Liver (tissue), 9 donors: ENCODE results near the gene BRD4. TPM values are rescaled to one million over a fixed set of nuclear protein-coding genes. Genes with fewer than 3 reads are reported as not detected.

Experiments
- DNase-seq: peaks from one replicate; pipeline ENCODE4 v3.0.0-alpha.2; 2017; ENCODE audit warnings: low spot score
- H3K27ac ChIP-seq, 2 donors: one replicate each; pipeline ENCODE4 v1.7.0; 2013; ENCODE audit warnings: inconsistent platforms in 2 of 2, low read length in 2 of 2, control low read depth in 1 of 2, low read depth in 1 of 2, mild to moderate bottlenecking in 1 of 2
- H3K27me3 ChIP-seq, 4 donors: one replicate each; pipeline versions ENCODE4 v1.6.1 to v1.7.0; 2013; ENCODE audit warnings: low read length in 3 of 4, inconsistent platforms in 1 of 4, mild to moderate bottlenecking in 1 of 4, moderate library complexity in 1 of 4; ENCODE audit not compliant: control insufficient read depth in 4 of 4, insufficient read depth in 4 of 4
- H3K36me3 ChIP-seq, 4 donors: one replicate each; pipeline versions ENCODE4 v1.6.1 to v1.7.0; 2013; ENCODE audit warnings: low read length in 3 of 4, mild to moderate bottlenecking in 3 of 4, low read depth in 1 of 4, moderate library complexity in 1 of 4; ENCODE audit not compliant: control insufficient read depth in 4 of 4, insufficient read depth in 3 of 4
- H3K4me1 ChIP-seq, 4 donors: one replicate each; pipeline versions ENCODE4 v1.6.1 to v1.7.0; 2013; ENCODE audit warnings: low read length in 3 of 4, mild to moderate bottlenecking in 3 of 4, moderate library complexity in 1 of 4; ENCODE audit not compliant: control insufficient read depth in 4 of 4, insufficient read depth in 4 of 4
- H3K4me3 ChIP-seq, 3 donors: one replicate each; pipeline versions ENCODE4 v1.6.1 to v1.7.0; 2013; ENCODE audit warnings: low read length in 3 of 3, control low read depth in 1 of 3, low read depth in 1 of 3, mild to moderate bottlenecking in 1 of 3
- H3K9ac ChIP-seq, 2 donors: one replicate each; pipeline ENCODE4 v1.7.0; 2013; ENCODE audit warnings: low read length in 2 of 2, mild to moderate bottlenecking in 2 of 2, moderate library complexity in 2 of 2, control low read depth in 1 of 2, low read depth in 1 of 2
- H3K9me3 ChIP-seq, 4 donors: one replicate each; pipeline versions ENCODE4 v1.6.1 to v1.7.0; 2013; ENCODE audit warnings: low read length in 3 of 4; ENCODE audit not compliant: control insufficient read depth in 4 of 4
- EGR1 ChIP-seq, 2 donors: IDR thresholded peaks; 2 replicates each; pipeline ENCODE4 v1.6.1; 2016 to 2018; ENCODE audit warnings: antibody characterized with exemption in 2 of 2, low read depth in 2 of 2
- FOXA1 ChIP-seq: IDR thresholded peaks from 2 replicates; pipeline ENCODE4 v1.6.1; 2016; ENCODE audit warnings: antibody characterized with exemption
- FOXA2 ChIP-seq: IDR thresholded peaks from 2 replicates; pipeline ENCODE4 v1.6.1; 2016; ENCODE audit warnings: antibody characterized with exemption
- GABPA ChIP-seq, 2 donors: IDR thresholded peaks in 1 of 2; conservative IDR thresholded peaks in 1 of 2; 2 replicates each; pipeline ENCODE4 v1.6.1; 2016; ENCODE audit warnings: antibody characterized with exemption in 2 of 2, mild to moderate bottlenecking in 1 of 2, moderate library complexity in 1 of 2
- HNF4A ChIP-seq, 2 donors: conservative IDR thresholded peaks; 2 replicates each; pipeline ENCODE4 v1.6.1; 2016; ENCODE audit warnings: antibody characterized with exemption in 2 of 2, mild to moderate bottlenecking in 2 of 2
- HNF4G ChIP-seq: IDR thresholded peaks from 2 replicates; pipeline ENCODE4 v1.6.1; 2016; ENCODE audit warnings: antibody characterized with exemption
- JUND ChIP-seq, 2 donors: IDR thresholded peaks; 2 replicates each; pipeline ENCODE4 v1.6.1; 2016; ENCODE audit warnings: antibody characterized with exemption in 2 of 2
- MAX ChIP-seq: IDR thresholded peaks from 2 replicates; pipeline ENCODE4 v1.6.1; 2016; ENCODE audit warnings: antibody characterized with exemption
- NR2F2 ChIP-seq: IDR thresholded peaks from 2 replicates; pipeline ENCODE4 v1.6.1; 2016; ENCODE audit warnings: antibody characterized with exemption
- RAD21 ChIP-seq, 2 donors: IDR thresholded peaks; 2 replicates each; pipeline ENCODE4 v1.6.1; 2016; ENCODE audit warnings: antibody characterized with exemption in 2 of 2, mild to moderate bottlenecking in 2 of 2
- REST ChIP-seq: IDR thresholded peaks from 2 replicates; pipeline ENCODE4 v1.6.1; 2016; ENCODE audit warnings: antibody characterized with exemption, mild to moderate bottlenecking
- RXRA ChIP-seq, 2 donors: IDR thresholded peaks; 2 replicates each; pipeline ENCODE4 v1.6.1; 2017 to 2018; ENCODE audit warnings: antibody characterized with exemption in 2 of 2, mild to moderate bottlenecking in 1 of 2
- SP1 ChIP-seq: IDR thresholded peaks from 2 replicates; pipeline ENCODE4 v1.6.1; 2018; ENCODE audit warnings: antibody characterized with exemption, mild to moderate bottlenecking
- TAF1 ChIP-seq: conservative IDR thresholded peaks from 2 replicates; pipeline ENCODE4 v1.6.1; 2016; ENCODE audit warnings: antibody characterized with exemption, mild to moderate bottlenecking
- YY1 ChIP-seq: IDR thresholded peaks from 2 replicates; pipeline ENCODE4 v1.6.1; 2016; ENCODE audit warnings: antibody characterized with exemption, mild to moderate bottlenecking
- WGBS: extraction: QIAGEN DNeasy Blood & Tissue Kit; methylation state at CpG from one replicate; pipeline ENCODE4 v1.1.7; 2013; 5-methylcytosine and 5-hydroxymethylcytosine counted together
- polyA plus RNA-seq, 2 donors: library from polyadenylated mRNA; stranded (reverse) in 1 of 2; unstranded in 1 of 2; fragments of 200-250 nt in 1 of 2; fragments of >200 nt in 1 of 2; fragmentation: Nextera tagmentation in 1 of 2; extraction: Ambion mirVana in 1 of 2; gene quantifications; one replicate each; pipeline versions ENCODE4 v1.2.1 to v1.2.3, GENCODE V29; 2013 to 2015
- total RNA-seq, 2 donors: library from RNA; depleted of rRNA; stranded (reverse); fragments of >200 nt; gene quantifications; one replicate each; pipeline ENCODE4 v1.2.3, GENCODE V29; 2014
- TF ChIP-seq, protein P1 (sequence below): IDR thresholded peaks from 2 replicates; pipeline ENCODE4 v1.6.1; 2016; ENCODE audit warnings: antibody characterized with exemption
- TF ChIP-seq, protein P2 (sequence below): IDR thresholded peaks from 2 replicates; pipeline ENCODE4 v1.6.1; 2016; ENCODE audit warnings: antibody characterized with exemption
- TF ChIP-seq, protein P3 (sequence below): fragments of 150-350 bp; IDR thresholded peaks from 2 replicates; pipeline ENCODE4 v1.5.1; 2017; ENCODE audit warnings: improper control_type of control experiment, low read depth, low read length; ENCODE audit not compliant: missing input control
- donor health status: healthy.
- donor health status: healthy.
- donor health status: healthy.
- donor health status: healthy.
- donor health status: healthy.

The BRD4 gene
- total and polyA plus RNA-seq, 4 donors, result 13.6 to 25.8 (median 20.5) TPM

GRCh38 chr19:15290166-15290565, 42.2 kb downstream of the BRD4 start:
- Histone ChIP-seq H3K36me3 (no peaks in the 10 kb centered on the region), H3K4me1 (peaks cover 7 to 83% (median 61%) of the 10 kb centered on the region in 4 donors), H3K4me3 (no peak overlapping the region), H3K27me3 (no peaks in the 10 kb centered on the region), H3K9ac (no peak overlapping the region), H3K27ac (no peak overlapping the region), H3K9me3 (no peaks in the 10 kb centered on the region)
- no peak for DNase-seq
- TF ChIP-seq, protein P1, sequence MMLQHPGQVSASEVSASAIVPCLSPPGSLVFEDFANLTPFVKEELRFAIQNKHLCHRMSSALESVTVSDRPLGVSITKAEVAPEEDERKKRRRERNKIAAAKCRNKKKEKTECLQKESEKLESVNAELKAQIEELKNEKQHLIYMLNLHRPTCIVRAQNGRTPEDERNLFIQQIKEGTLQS, result no peak
- TF ChIP-seq NR2F2, result no peak
- TF ChIP-seq, protein P2, sequence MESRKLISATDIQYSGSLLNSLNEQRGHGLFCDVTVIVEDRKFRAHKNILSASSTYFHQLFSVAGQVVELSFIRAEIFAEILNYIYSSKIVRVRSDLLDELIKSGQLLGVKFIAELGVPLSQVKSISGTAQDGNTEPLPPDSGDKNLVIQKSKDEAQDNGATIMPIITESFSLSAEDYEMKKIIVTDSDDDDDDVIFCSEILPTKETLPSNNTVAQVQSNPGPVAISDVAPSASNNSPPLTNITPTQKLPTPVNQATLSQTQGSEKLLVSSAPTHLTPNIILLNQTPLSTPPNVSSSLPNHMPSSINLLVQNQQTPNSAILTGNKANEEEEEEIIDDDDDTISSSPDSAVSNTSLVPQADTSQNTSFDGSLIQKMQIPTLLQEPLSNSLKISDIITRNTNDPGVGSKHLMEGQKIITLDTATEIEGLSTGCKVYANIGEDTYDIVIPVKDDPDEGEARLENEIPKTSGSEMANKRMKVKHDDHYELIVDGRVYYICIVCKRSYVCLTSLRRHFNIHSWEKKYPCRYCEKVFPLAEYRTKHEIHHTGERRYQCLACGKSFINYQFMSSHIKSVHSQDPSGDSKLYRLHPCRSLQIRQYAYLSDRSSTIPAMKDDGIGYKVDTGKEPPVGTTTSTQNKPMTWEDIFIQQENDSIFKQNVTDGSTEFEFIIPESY, result no peak
- no peak for TF ChIP-seq RAD21 (IDR thresholded peaks at IDR 0.05)
- no peak for TF ChIP-seq SP1
- no peak for TF ChIP-seq HNF4G
- TF ChIP-seq YY1, result no peak
- TF ChIP-seq, protein P3, sequence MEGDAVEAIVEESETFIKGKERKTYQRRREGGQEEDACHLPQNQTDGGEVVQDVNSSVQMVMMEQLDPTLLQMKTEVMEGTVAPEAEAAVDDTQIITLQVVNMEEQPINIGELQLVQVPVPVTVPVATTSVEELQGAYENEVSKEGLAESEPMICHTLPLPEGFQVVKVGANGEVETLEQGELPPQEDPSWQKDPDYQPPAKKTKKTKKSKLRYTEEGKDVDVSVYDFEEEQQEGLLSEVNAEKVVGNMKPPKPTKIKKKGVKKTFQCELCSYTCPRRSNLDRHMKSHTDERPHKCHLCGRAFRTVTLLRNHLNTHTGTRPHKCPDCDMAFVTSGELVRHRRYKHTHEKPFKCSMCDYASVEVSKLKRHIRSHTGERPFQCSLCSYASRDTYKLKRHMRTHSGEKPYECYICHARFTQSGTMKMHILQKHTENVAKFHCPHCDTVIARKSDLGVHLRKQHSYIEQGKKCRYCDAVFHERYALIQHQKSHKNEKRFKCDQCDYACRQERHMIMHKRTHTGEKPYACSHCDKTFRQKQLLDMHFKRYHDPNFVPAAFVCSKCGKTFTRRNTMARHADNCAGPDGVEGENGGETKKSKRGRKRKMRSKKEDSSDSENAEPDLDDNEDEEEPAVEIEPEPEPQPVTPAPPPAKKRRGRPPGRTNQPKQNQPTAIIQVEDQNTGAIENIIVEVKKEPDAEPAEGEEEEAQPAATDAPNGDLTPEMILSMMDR, result no peak
- TF ChIP-seq REST, result no peak
- no peak for TF ChIP-seq RXRA (IDR thresholded peaks at IDR 0.05)
- TF ChIP-seq TAF1, result no peak
- no peak for TF ChIP-seq GABPA (IDR thresholded peaks at IDR 0.05 in 1 of 2, conservative IDR thresholded peaks at IDR 0.05 in 1 of 2)
- TF ChIP-seq FOXA2, result no peak
- no peak for TF ChIP-seq JUND (IDR thresholded peaks at IDR 0.05)
- no peak for TF ChIP-seq EGR1 (IDR thresholded peaks at IDR 0.05; ENCODE audit: low read depth in 2 of 2)
- TF ChIP-seq MAX, result no peak
- no peak for TF ChIP-seq HNF4A (conservative IDR thresholded peaks at IDR 0.05)
- no peak for TF ChIP-seq FOXA1
- whole genome bisulfite sequencing, result 84% methylated on average over 7 of the region's 7 CpGs
